ENCODE results near the gene FDXR. TPM values are rescaled to one million over a fixed set of nuclear protein-coding genes. Genes with fewer than 3 reads are reported as not detected.
A peak's percentile ranks its signal among the peaks of the same experiment; 100 is the strongest.

The FDXR gene
- total RNA-seq, 2 experiments from 2014 or later = 36.0 to 43.4 TPM

GRCh38 chr17:74892974-74893911 is 20.4 kb upstream of the FDXR start, which contains the start of gene FADS6:
Gene FADS6, minus strand, starts transcription at chr17:74893633. Its CDS starts 38 bp downstream, at chr17:74893595.
- peak within 1 kb of the TSS; percentile 40 for H3K4me3 Mint-ChIP-seq

DNA sequence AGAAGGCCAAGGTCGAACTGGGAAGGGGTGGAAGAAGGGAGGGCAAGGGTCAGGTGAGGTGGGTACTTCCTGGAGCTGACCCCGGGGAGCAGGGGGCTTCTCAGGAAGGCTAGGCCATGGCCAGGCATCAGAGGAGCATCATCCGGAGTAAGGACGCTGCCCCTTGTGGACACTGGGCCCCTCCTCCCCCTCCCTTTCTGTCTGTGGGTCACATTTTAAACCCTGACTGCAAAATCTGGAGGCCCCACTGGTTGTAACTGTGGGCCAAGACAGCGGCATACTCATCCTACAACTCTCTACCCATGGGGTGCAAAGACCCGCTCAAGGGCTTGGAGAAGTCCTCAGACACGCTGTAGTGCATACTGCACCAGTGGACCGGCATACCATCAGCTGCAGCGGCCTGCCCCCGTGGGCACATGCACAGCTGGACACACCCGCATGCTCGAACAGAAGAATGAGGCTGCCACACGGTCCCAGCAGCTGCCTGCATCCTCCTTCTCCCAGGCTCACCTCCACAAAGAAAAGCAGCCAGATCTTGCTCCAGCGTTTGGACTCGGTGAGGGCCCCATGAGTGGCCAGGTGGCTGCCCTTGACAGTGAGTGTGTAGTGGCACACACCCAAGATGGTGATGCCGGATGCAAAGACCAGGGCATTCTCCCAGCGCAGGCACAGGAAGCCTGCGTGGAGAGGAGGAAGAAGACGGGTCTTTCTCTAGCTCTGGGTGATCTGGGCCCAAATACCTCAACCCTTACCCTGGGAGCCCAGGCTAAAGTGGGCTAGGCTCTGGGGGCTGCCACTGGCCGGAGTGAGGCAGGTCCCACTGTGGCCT is 19.4 kb upstream of the FDXR start:
- ChIA-PET POLR2A (no interaction called here), CTCF (no interaction called here)
- Mint-ChIP-seq H3K27ac (no peak overlapping the region), H3K4me3 (no peak overlapping the region), H3K9me3 (no peaks in the 10 kb centered on the region), H3K27me3 (peaks cover 46% of the 10 kb centered on the region), H3K4me1 (peaks cover 5% of the 10 kb centered on the region), H3K36me3 (ENCODE audit: low read depth) (no peaks in the 10 kb centered on the region)
- DNase-seq = no peak

More at GRCh38 chr17:74892974-74893911, 20.4 kb upstream of the FDXR start, which contains the start of gene FADS6:
- POLR2A ChIA-PET = no interaction called here
- Mint-ChIP-seq H3K9me3 (no peaks in the 10 kb centered on the region), H3K36me3 (ENCODE audit: low read depth) (no peaks in the 10 kb centered on the region), H3K4me1 (peaks cover 5% of the 10 kb centered on the region), H3K27me3 (peaks cover 50% of the 10 kb centered on the region), H3K27ac (no peak within 1 kb of the TSS)
- CTCF ChIA-PET = interaction anchor here (1.2 to 1.6 kb wide), 3 partner anchors 20 to 66 kb away, joined by 3 to 4 read pairs (median 3); partner anchors contain the start of gene OTOP2
- no peak for DNase-seq

GRCh38 chr17:74890554-74890953 is 17.8 kb upstream of the FDXR start:
- no peaks in the 10 kb centered on the region for H3K9me3 Mint-ChIP-seq
- H3K36me3 Mint-ChIP-seq (ENCODE audit: low read depth) = no peaks in the 10 kb centered on the region
- peaks cover 5% of the 10 kb centered on the region for H3K4me1 Mint-ChIP-seq
- ChIA-PET CTCF (interaction anchor here (1.0 kb wide), 1 partner anchor 9 kb away, joined by 3 read pairs; no protein-coding TSS in a partner anchor), POLR2A (no interaction called here)
- no peak overlapping the region for H3K4me3 Mint-ChIP-seq
- H3K27me3 Mint-ChIP-seq = peaks cover 38% of the 10 kb centered on the region
- no peak overlapping the region for H3K27ac Mint-ChIP-seq
- DNase-seq = no peak

DNA sequence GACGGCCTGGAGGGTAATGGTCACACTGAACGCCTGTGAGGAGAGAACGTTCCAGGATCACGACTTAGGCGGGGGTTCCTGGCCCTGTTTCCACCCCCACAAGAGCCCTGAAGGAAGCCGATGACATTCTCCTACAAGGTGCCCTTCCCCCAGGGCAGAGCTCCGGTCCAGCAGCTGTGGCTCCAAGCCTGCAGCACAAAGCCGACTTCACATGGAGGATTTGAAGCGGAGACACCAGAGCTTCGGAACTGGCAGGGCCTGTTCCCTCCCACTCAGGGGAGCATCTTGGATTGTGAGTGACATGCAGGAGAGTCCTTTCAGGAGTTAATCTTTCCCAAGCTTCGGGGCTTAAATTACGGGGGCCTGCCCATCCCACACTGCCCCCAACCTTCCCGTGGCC is 15.7 kb upstream of the FDXR start:
- peaks cover 23% of the 10 kb centered on the region for H3K27me3 Mint-ChIP-seq
- no peaks in the 10 kb centered on the region for H3K9me3 Mint-ChIP-seq
- H3K4me3 Mint-ChIP-seq = no peak overlapping the region
- H3K27ac Mint-ChIP-seq = no peak overlapping the region
- H3K4me1 Mint-ChIP-seq = peaks cover 2% of the 10 kb centered on the region
- H3K36me3 Mint-ChIP-seq (ENCODE audit: low read depth) = no peaks in the 10 kb centered on the region
- POLR2A ChIA-PET = no interaction called here
- CTCF ChIA-PET = no interaction called here
- no peak for DNase-seq

DNA sequence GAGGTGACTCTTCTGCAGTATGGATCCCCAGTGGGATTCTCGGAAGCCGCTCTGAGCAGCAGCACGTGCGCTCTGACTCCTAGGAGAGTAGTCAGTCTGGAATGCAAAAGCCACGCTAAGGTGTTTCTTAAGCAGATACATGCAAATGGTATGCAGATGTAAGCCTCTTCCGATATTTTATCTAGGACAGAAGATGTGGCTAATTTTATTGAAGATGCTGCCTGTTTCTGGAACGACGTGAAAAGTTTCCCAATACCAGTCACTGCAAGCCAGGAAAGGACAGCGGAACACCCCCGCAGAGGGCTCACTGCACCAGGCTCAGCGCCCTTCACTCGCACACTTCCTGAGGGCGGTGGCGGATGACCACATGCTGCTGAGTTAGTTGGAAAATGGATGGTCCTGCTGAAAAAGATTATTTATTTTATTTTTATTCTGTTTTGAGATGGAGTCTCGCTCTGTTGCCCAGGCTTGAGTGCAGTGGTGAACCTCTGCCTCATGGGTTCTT is 10.5 kb upstream of the FDXR start:
- H3K27ac Mint-ChIP-seq = no peak overlapping the region
- DNase-seq = no peak
- H3K27me3 Mint-ChIP-seq = peaks cover 6% of the 10 kb centered on the region
- ChIA-PET CTCF (no interaction called here), POLR2A (no interaction called here)
- H3K9me3 Mint-ChIP-seq = no peaks in the 10 kb centered on the region
- H3K36me3 Mint-ChIP-seq (ENCODE audit: low read depth) = no peaks in the 10 kb centered on the region
- H3K4me3 Mint-ChIP-seq = no peak overlapping the region
- H3K4me1 Mint-ChIP-seq = no peaks in the 10 kb centered on the region

DNA sequence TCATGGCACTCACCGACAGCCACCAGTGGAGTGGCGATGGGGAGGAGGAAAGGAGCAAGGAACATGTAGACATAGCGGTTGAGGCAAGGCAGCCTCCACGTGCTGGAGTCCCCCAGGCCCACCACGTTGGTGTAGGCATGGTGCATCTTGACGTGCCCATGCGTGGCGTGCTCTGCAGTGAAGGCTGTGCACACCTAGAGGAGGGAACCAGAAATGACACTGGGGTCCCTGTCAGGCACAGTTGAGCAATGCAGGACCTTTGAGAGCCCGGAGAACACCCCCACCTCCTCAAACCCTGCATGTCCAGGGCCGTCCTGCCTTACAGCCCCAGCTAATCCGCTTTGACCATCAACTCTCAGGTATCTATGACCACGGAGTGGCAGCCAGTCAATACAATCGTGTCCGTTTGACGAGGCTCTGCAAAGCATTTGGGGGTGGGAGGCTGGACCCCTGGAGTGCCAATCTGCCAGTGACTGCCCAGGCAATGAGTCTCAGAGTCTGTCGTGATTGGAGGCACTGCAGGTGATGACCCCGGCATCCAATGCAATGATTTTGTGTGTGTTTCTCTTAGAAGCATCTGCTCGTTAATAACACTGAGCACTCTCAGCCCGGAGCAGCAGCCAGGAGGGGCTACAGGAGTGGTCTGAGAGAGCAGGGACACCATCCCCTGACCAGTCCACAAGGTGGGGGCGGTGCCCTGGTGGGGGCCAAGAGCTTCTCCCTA is 9.9 kb upstream of the FDXR start:
- H3K27ac Mint-ChIP-seq = no peak overlapping the region
- POLR2A ChIA-PET = no interaction called here
- no peak overlapping the region for H3K4me3 Mint-ChIP-seq
- DNase-seq = no peak
- H3K4me1 Mint-ChIP-seq = no peaks in the 10 kb centered on the region
- no peaks in the 10 kb centered on the region for H3K36me3 Mint-ChIP-seq (ENCODE audit: low read depth)
- CTCF ChIA-PET = no interaction called here
- H3K27me3 Mint-ChIP-seq = peaks cover 6% of the 10 kb centered on the region
- no peaks in the 10 kb centered on the region for H3K9me3 Mint-ChIP-seq

DNA sequence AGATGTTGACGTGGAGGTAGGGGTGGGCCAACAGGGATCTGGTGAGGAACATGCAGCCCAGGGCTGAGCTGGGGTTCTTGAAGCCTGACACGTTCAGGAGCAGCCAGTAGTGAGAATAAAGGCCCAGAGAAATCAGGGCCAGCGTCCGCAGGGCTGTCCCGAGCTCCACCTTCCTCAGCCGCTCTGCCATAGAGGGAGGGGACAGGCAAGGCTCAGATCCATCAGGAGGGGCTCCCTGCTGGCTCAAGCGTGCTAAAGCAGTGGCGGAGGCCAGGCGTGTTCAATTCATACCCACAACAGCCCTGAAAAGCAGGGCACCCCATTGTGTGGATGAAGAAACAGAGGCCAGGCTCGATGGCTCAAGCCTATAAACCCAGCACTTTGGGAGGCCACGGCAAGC is 8.3 kb upstream of the FDXR start:
- Mint-ChIP-seq H3K4me1 (no peaks in the 10 kb centered on the region), H3K4me3 (no peak overlapping the region), H3K27ac (no peak overlapping the region), H3K9me3 (no peaks in the 10 kb centered on the region), H3K36me3 (ENCODE audit: low read depth) (no peaks in the 10 kb centered on the region), H3K27me3 (peaks cover 2% of the 10 kb centered on the region)
- POLR2A ChIA-PET = interaction anchor here (0.9 kb wide), 1 partner anchor 132 kb away, joined by 8 read pairs; the partner anchor contains the start of gene MRPL58
- CTCF ChIA-PET = interaction anchor here (0.7 to 1.2 kb wide), 3 partner anchors 10 to 842 kb away, joined by 3 read pairs; no protein-coding TSS in a partner anchor
- DNase-seq = no peak

DNA sequence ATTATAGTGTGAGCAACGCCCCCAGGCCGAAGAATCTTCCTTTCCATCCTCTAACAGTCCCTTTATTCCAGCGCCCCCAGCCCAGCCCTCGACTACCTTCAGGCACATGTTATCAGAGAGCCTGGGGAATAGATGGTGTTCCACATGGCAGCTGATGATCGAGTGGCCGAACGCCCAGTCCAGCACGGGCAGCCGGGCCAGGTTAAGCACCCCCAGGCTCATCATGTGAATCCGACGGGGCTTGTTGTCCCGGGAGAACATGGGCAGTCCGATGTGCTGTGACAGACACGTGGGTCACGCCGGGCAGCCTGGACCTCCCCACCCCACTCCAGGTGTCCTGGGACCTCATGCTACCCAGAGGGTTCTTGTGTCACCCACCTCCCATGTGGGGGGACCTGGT is 6.5 kb upstream of the FDXR start:
- H3K27ac Mint-ChIP-seq = no peak overlapping the region
- no peak for DNase-seq
- peaks cover under 1% of the 10 kb centered on the region for H3K27me3 Mint-ChIP-seq
- peaks cover 4% of the 10 kb centered on the region for H3K4me1 Mint-ChIP-seq
- no peaks in the 10 kb centered on the region for H3K36me3 Mint-ChIP-seq (ENCODE audit: low read depth)
- no peak overlapping the region for H3K4me3 Mint-ChIP-seq
- ChIA-PET POLR2A (no interaction called here), CTCF (interaction anchor here (1.2 kb wide), 1 partner anchor 8 kb away, joined by 3 read pairs; no protein-coding TSS in a partner anchor)
- H3K9me3 Mint-ChIP-seq = no peaks in the 10 kb centered on the region

DNA sequence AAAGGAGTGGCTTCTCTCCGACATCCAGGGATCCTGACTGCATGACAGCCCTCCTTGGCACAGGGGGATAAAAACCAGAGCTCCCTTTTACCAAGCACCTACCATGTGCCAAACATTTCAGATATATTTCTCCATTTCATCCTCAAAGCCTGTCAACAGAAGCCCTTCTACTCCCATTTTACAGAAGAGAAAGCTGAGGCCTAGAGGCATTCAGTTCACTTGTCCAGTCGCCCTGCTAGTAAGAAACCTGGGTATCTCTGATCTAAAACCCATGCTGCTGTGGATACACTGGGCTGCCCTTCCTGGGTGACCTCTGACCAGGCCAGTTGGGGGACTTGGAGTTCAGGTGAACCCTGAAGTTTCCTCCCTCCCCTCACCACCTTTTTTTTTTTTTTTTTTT is 5.9 kb upstream of the FDXR start:
- no peaks in the 10 kb centered on the region for H3K9me3 Mint-ChIP-seq
- ChIA-PET POLR2A (no interaction called here), CTCF (interaction anchor here (0.6 to 1.1 kb wide), 2 partner anchors 79 to 139 kb away, joined by 3 read pairs; no protein-coding TSS in a partner anchor)
- H3K27me3 Mint-ChIP-seq = no peaks in the 10 kb centered on the region
- no peaks in the 10 kb centered on the region for H3K36me3 Mint-ChIP-seq (ENCODE audit: low read depth)
- peaks cover 9% of the 10 kb centered on the region for H3K4me1 Mint-ChIP-seq
- no peak overlapping the region for H3K27ac Mint-ChIP-seq
- H3K4me3 Mint-ChIP-seq = no peak overlapping the region
- no peak for DNase-seq

GRCh38 chr17:74877592-74878548 is 5.1 kb upstream of the FDXR start:
- CTCF ChIA-PET = interaction anchor here (0.6 to 1.1 kb wide), 2 partner anchors 79 to 140 kb away, joined by 3 read pairs; no protein-coding TSS in a partner anchor
- DNase-seq = no peak
- Mint-ChIP-seq H3K27ac (no peak overlapping the region), H3K4me3 (no peak overlapping the region), H3K36me3 (ENCODE audit: low read depth) (no peaks in the 10 kb centered on the region), H3K4me1 (peaks cover 12% of the 10 kb centered on the region), H3K9me3 (no peaks in the 10 kb centered on the region), H3K27me3 (no peaks in the 10 kb centered on the region)
- POLR2A ChIA-PET = no interaction called here

DNA sequence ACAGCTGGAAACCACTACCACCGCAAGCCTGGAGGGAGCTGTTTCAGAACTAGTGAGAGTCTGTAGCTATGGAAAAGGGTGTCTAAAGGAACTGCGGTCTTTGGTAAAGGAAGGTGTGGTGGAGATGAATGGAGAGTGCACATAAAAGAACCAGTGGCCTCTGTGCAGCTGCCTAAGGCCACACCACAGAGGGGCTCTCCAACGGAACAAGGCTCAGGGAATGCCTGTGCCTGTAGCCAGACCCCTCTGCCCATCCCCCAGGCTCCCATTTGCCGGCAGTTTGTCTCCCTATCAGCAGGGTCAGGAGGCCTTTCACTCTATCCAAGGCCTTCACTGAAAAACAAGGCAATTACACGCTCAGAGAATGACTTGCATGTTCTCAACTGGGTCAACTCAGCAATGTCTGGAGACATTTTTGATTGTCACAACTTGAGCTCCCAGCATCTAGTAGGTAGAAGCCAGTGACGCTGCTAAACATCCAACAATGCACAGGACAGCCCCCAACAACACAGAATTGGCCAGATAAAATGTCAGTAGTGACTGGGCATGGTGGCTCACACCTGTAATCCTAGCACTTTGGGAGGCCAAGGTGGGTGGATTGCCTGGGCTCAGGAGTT is 3.3 kb upstream of the FDXR start:
- ChIA-PET POLR2A (no interaction called here), CTCF (interaction anchor here (1.0 to 1.4 kb wide), 2 partner anchors 126 to 325 kb away, joined by 3 read pairs; no protein-coding TSS in a partner anchor)
- no peak overlapping the region for H3K27ac Mint-ChIP-seq
- peaks cover 4% of the 10 kb centered on the region for H3K36me3 Mint-ChIP-seq (ENCODE audit: low read depth)
- no peak overlapping the region for H3K4me3 Mint-ChIP-seq
- no peak for DNase-seq
- H3K4me1 Mint-ChIP-seq = peaks cover 27% of the 10 kb centered on the region
- no peaks in the 10 kb centered on the region for H3K9me3 Mint-ChIP-seq
- no peaks in the 10 kb centered on the region for H3K27me3 Mint-ChIP-seq
